A204.1 (cell line): ENCODE results near the gene PTPRN2.
"Not testable (repeated sequence)": the region's sequence is repeated elsewhere in the genome, so short reads cannot be mapped to it uniquely, and the experiment has no call there.

Source experiments
- FAIRE-seq: peaks from 2 replicates; lab custom pipeline; 2012; peaks lifted over from hg19 to GRCh38; lab: Jason Lieb, UNC

PTPRN2 gene

GRCh38 chr7:158414486-158414961, 173.1 kb downstream of the PTPRN2 start:
- no peak for FAIRE-seq

GRCh38 chr7:158414002-158414401, 173.6 kb downstream of the PTPRN2 start:
- no peak for FAIRE-seq

GRCh38 chr7:158411232-158411950, 176.2 kb downstream of the PTPRN2 start:
- FAIRE-seq, result no peak

- no peak for FAIRE-seq
These were observed 176.9 kb downstream of the PTPRN2 start for GRCh38 chr7:158410720-158411119.

GRCh38 chr7:158409816-158410330, 177.8 kb downstream of the PTPRN2 start:
- FAIRE-seq, result no peak

- no peak for FAIRE-seq
These were observed 178.5 kb downstream of the PTPRN2 start for GRCh38 chr7:158409120-158409519.

GRCh38 chr7:158408318-158408920, 179.2 kb downstream of the PTPRN2 start:
- no peak for FAIRE-seq

GRCh38 chr7:158407581-158408317, 179.9 kb downstream of the PTPRN2 start:
- FAIRE-seq, result peak; percentile 96

GRCh38 chr7:158406801-158407200, 180.8 kb downstream of the PTPRN2 start:
- no peak for FAIRE-seq

GRCh38 chr7:158406364-158406763, 181.3 kb downstream of the PTPRN2 start:
- FAIRE-seq, result no peak

GRCh38 chr7:158405771-158406170, 181.9 kb downstream of the PTPRN2 start:
- FAIRE-seq, result not testable (repeated sequence)

- no peak for FAIRE-seq
These were observed 182.3 kb downstream of the PTPRN2 start for GRCh38 chr7:158405324-158405723.

GRCh38 chr7:158404031-158404761, 183.4 kb downstream of the PTPRN2 start:
- FAIRE-seq, result no peak

- FAIRE-seq, result no peak
These were observed 184.4 kb downstream of the PTPRN2 start for GRCh38 chr7:158403013-158403821.

GRCh38 chr7:158402471-158402870, 185.2 kb downstream of the PTPRN2 start:
- FAIRE-seq, result no peak

- no peak for FAIRE-seq
These were observed 185.8 kb downstream of the PTPRN2 start for GRCh38 chr7:158401826-158402225.

- no peak for FAIRE-seq
These were observed 186.3 kb downstream of the PTPRN2 start for GRCh38 chr7:158401295-158401694.

GRCh38 chr7:158400601-158401225, 186.9 kb downstream of the PTPRN2 start:
- FAIRE-seq, result no peak

GRCh38 chr7:158399762-158400161, 187.9 kb downstream of the PTPRN2 start:
- no peak for FAIRE-seq

- FAIRE-seq, result no peak
These were observed 188.9 kb downstream of the PTPRN2 start for GRCh38 chr7:158398750-158399149.

- FAIRE-seq, result no peak
These were observed 189.7 kb downstream of the PTPRN2 start for GRCh38 chr7:158397885-158398284.
